Measurements from ENCODE around the gene ST8SIA2.

DNA sequence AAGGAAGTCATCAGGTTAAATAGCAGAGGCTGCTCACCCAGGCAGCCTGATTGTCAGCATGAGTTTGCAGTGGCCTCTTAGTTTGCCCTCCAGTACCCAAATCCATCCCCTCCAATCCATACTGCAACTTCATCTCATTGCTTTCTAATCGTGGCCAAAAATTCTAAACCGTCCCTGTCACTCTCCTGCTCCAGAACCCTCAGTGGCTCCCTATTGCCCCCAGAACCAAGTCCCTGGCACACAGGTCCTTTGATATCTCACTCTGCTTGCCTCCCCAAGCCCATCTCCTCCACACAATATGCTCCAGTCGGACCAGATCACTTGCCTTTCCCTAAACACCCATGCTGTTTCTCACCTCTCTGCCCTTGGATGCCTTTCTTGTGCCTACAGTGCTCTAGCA is 49.7 kb downstream of the ST8SIA2 start:
- TF ChIP-seq POLR2A (IDR thresholded peaks at IDR 0.05; ENCODE audit: low read length) (no peak), GATA1 (IDR thresholded peaks at IDR 0.05; ENCODE audit: low read depth, low read length) (no peak)

Measured in erythroblast (primary cell).